Measurements from ENCODE around the gene NPIPA5. TPM values are rescaled to one million over a fixed set of nuclear protein-coding genes. Genes with fewer than 3 reads are reported as not detected.

NPIPA5 gene
- total and polyA plus RNA-seq, 2 of the 13 experiments (the other 11 are each of a cell fraction or from before 2014, with no cell fraction given) = 9.7 to 21.5 TPM

- peak; percentile 100 for TF ChIP-seq PAXIP1 (CRISPR knock-in tag; conservative IDR thresholded peaks at IDR 0.05)
- peak; percentile 21; the same call in 1 of the 2 replicates for TF ChIP-seq ZBTB26 (CRISPR knock-in tag; IDR thresholded peaks at IDR 0.05; ENCODE audit: borderline replicate concordance)
- TF ChIP-seq SKIL (CRISPR knock-in tag; IDR thresholded peaks at IDR 0.05; ENCODE audit: borderline replicate concordance) = no peak; the same call in none of the 2 replicates
- no peak for TF ChIP-seq KMT2B (CRISPR knock-in tag; IDR thresholded peaks at IDR 0.05)
- TF ChIP-seq USF2 (IDR thresholded peaks at IDR 0.05; ENCODE audit: low read depth, low read length) = no peak
- TF ChIP-seq USF2 (CRISPR knock-in tag; IDR thresholded peaks at IDR 0.05; ENCODE audit: borderline replicate concordance) = no peak
- no peak; the same call in 1 of the 2 replicates for TF ChIP-seq ZNF281 (CRISPR knock-in tag; IDR thresholded peaks at IDR 0.05; ENCODE audit: borderline replicate concordance)
- TF ChIP-seq ZBTB7B (CRISPR knock-in tag; IDR thresholded peaks at IDR 0.05) = peak; percentile 88
- TF ChIP-seq SMYD3 (CRISPR knock-in tag; IDR thresholded peaks at IDR 0.05) = peak; percentile 81; the same call in 1 of the 2 replicates
- no peak; the same call in 1 of the 2 replicates for TF ChIP-seq NKX3-1 (CRISPR knock-in tag; IDR thresholded peaks at IDR 0.05)
- 0 out of 2 replicates have a peak, but pooled peaks have one; percentile 36 for TF ChIP-seq RORA (CRISPR knock-in tag; IDR thresholded peaks at IDR 0.05)
- TF ChIP-seq ZNF674 (CRISPR knock-in tag; IDR thresholded peaks at IDR 0.05; ENCODE audit: low read depth) = no peak
- no peak for TF ChIP-seq ZBTB8A (CRISPR knock-in tag; IDR thresholded peaks at IDR 0.05; ENCODE audit: borderline replicate concordance, low read depth)
- TF ChIP-seq EP300 (IDR thresholded peaks at IDR 0.05; ENCODE audit: low read depth in 2 of 2, low read length in 2 of 2) = peak in 1 of 2 experiments; percentile 93; a peak in 3 of 4 replicates
- TF ChIP-seq EP300 (CRISPR knock-in tag; IDR thresholded peaks at IDR 0.05; ENCODE audit: borderline replicate concordance) = peak; percentile 63; the same call in 1 of the 2 replicates
- TF ChIP-seq TCF7 (IDR thresholded peaks at IDR 0.05; ENCODE audit: low read depth) = peak; percentile 76
These were observed 20.7 kb upstream of the NPIPA5 start (continued) for GRCh38 chr16:15398618-15399316.

Measured in HepG2 (cell line).